GM12874 (cell line): ENCODE measurements around the gene LYPD6.

Source experiments
- TF ChIP-seq, protein P1 (sequence below): IDR thresholded peaks from 2 replicates; pipeline ENCODE4 v1.5.1; 2011; ENCODE audit warnings: low read depth, mild to moderate bottlenecking, control low read depth, low read length, moderate library complexity; ENCODE audit not compliant: insufficient read depth

Gene LYPD6

DNA sequence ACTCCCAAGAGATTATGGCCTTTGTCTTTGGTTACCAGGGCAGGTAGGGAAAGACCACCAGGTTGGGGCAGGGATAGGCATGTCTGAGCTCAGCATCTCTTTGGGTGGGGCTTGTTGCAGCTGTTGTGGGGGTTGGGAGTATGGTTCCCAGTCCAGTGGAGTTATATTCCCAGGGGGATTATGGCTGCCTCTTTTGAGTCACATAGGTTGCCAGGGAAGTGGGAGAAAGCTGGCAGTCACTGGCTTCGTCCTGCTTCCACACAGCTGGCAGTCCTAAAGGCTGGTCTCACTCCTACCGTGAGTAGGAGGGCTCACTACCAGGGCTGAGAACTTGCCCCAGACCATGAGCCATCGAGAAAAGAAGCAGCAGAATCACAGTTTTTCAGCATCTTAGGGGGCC lies 79.1 kb downstream of the LYPD6 start:
- TF ChIP-seq, protein P1, sequence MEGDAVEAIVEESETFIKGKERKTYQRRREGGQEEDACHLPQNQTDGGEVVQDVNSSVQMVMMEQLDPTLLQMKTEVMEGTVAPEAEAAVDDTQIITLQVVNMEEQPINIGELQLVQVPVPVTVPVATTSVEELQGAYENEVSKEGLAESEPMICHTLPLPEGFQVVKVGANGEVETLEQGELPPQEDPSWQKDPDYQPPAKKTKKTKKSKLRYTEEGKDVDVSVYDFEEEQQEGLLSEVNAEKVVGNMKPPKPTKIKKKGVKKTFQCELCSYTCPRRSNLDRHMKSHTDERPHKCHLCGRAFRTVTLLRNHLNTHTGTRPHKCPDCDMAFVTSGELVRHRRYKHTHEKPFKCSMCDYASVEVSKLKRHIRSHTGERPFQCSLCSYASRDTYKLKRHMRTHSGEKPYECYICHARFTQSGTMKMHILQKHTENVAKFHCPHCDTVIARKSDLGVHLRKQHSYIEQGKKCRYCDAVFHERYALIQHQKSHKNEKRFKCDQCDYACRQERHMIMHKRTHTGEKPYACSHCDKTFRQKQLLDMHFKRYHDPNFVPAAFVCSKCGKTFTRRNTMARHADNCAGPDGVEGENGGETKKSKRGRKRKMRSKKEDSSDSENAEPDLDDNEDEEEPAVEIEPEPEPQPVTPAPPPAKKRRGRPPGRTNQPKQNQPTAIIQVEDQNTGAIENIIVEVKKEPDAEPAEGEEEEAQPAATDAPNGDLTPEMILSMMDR: no peak

DNA sequence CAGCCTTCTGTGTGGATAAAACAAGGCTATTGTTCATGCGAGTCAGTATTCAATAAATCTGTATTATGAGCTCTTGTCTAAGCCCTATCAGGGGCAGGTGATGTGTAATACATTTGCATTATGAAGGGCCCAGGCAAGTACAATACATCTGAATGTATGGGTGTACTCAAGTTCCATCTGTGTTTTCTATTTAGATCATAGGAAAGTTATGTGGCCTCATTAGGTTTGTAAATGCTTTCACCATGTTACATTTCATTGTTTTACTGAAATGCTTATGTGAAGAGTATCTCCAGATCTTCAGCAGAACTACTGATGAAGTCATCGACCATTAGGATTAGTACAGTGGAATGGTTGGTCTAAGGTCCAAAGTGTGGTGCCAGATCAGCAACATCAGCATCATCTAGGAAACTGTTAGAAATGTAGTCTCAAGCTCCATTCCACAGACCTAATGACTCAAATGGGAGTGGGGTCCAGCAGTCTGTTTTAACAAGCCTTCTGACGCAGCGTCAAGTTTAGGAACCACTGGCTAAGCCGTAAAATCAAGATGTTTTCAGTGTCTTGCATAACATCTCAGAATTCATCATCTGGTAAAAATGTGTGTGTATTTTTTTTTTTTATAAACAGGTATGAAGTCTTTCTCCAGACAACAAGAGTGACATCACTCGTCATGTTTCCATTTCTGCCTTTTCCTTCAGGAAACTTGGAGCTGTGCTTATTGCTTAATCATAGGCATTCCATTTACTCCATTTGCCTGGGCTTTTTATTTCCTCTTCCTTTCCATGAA lies 80.5 kb downstream of the LYPD6 start:
- TF ChIP-seq, protein P1: no peak

DNA sequence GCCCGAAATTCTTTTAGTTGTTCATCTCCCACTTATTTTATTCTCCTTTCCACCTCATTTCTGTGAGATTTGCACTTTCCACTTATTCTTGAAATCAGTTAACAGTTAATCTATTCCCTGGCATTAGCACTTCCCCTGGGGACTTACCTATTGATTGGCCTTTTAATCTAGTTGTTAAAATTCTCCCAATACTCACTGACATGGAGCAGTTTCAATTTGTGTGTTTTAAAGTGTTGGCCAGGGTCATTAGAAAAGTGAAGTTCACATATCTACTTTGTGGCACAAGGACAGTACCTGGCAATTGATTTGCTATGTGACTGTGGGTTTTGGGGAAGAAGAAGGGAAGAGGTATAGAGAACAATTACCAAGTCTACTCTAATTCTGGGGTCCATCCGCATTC lies 83.1 kb downstream of the LYPD6 start:
- TF ChIP-seq, protein P1: no peak

DNA sequence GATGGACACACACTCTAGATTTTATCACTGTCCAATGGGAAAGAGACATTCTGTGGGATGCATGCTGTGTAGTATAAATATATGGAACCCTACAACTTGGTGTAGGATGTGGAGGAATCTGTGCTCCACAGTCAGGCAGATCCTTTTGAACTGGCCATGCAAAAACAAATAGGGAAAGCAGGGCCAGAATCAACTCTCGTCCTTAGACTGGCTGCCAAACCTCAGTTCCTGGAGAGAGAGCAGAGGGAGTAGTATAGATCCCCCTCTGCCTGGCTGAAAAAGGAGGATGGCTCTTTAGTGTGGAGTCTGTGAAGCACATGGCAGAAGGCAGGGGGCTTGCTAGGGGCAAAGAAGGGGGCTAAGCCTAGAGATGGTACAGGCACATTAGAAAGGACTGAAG lies 84.7 kb downstream of the LYPD6 start:
- TF ChIP-seq, protein P1: no peak

DNA sequence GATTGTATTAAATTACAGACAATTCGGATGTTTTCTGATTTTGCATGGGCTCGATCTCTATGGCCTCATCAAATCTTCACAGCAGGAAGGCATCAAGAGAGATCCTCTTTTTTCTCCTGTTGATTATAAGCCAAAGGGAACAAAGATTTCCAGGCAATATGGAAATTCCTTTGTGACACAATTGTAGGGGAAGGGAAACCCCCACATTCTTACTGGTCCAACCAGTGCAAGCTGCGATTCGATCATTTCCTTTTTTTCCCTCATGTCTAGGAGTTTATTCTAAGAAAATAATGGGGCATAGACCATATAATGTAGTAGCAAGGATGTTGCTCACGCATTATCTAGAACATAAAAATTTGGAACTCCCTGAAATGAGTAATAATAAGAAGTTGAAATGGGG lies 87.7 kb downstream of the LYPD6 start:
- TF ChIP-seq, protein P1: no peak

DNA sequence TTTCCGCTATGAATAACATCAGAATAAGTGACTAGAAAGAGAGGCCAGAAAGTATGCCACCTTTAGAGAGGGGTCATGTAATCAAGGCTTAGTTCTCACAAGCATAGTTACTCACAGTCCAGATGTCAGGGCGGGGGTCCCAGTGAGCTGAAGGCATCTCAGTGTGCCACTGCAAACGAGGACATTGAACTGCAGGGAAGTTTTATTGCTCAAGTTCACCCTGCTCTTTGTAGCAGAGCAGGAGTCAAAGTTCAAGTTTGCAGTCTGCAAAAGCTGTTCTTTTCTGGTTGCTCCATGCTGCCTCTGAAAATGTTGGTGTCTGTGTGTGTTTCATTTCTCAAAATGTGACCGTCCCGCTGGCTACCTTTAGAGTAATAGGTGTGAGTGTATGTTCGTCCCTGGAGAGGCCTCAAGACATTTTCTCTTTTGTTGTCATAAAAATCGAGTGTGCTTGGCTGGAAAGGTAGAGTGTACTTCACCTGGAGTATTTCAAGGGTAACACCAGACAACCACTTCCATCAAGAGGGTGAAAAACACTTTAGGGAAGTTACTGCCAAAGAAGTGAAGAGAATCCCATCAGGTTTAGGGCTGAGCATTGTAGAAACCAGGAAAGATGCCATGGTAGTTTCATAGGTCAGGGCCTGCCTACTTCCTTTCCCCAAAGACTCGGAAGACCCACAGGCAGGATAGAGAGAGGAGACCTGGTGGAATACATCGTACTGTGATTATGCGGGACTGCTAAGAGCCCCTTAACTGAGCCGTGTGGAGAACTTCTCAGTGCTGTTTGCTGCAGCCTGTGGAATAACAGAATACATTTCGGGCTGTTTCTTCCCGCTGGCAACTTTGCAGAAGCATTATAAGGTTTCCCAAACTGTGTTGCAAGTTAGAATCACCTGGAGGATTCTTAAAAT lies 89.9 kb downstream of the LYPD6 start:
- TF ChIP-seq, protein P1: no peak

DNA sequence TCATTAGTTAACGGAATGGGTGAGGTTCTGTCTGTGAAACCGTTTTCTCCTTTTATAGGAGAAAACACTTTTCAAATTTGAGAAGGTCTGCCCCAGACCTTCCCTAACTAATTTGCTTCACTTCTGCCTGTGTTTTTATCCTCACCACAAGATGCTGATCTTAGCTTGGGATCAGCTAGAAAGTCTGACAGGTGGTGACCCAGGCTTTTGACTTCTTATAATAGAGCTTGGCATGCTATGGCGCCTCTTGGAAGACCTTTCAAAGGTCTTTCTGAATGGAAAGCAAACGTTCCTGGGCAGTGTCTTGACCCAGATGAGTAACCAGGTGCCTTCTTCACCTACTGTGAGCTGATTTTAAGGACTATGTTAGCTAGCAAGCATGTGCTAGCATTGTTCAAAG lies 91.4 kb downstream of the LYPD6 start:
- TF ChIP-seq, protein P1: no peak
